Activated CD8-positive, alpha-beta memory T cell treated with anti-CD3 and anti-CD28 coated beads, Interleukin-2, amount 50 U/mL, for 4 hours (primary cell): ENCODE measurements around the gene CCL5.
"Not testable (repeated sequence)": the region's sequence is repeated elsewhere in the genome, so short reads cannot be mapped to it uniquely, and the experiment has no call there.

Experiments
- DNase-seq: peaks from one replicate; pipeline ENCODE4 v3.0.0-alpha.2; 2020

The CCL5 gene

DNA sequence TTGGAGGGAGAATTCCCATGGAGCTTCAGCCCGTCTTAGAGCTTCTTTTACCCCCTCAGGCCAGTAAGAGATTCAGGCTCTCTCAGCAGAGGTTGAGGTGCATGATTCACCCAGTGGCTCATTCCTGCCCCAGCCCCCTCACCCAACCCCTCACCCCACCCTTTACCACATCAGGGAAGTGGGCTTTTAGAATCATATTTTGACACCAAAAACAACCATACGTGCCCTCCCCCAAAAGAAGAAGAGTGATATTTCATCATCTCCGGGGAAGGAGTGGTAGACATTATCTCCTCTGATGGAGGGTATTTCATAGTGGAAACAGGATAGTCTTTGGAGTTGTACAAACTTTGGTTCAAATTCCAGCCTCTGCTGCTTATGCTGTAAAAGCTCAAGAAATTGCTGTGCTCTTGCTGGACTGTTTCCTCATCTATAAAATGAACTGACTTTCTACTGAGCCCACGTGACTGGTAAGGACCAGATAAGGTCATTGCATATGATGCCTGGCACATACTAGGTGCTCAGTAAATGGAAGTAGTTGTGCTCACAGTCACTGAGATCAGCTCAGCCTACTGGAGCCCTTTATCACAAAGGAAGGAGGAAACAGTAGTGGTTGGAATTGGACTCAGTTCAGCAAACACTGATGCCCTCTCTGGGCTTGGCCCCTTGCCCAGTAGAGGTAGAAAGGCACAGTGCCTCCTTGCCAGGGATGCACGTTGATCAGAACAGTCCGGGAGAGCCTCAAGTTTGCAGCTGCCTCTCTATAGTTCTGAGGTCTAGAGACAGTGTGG is 18.3 kb upstream of the CCL5 start:
- peak; percentile 63 for DNase-seq

DNA sequence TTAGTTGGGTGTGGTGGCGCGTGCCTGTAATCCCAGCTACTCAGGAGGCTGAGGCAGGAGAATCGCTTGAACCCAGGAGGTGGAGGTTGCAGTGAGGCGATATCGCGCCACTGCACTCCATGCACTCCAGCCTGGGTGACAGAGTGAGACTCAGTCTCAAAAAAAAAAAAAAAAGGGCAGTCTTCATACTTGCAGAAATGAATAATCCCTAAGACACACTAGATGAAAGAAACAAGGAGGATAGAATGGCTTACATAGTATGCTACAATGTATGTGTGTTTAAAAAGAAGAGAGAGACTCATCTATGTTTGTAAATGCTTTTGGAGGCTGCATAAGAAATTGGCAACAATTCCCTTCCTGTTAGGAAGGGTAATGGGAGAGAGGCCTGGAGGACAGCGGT is 17.6 kb upstream of the CCL5 start:
- DNase-seq: not testable (repeated sequence)

DNA sequence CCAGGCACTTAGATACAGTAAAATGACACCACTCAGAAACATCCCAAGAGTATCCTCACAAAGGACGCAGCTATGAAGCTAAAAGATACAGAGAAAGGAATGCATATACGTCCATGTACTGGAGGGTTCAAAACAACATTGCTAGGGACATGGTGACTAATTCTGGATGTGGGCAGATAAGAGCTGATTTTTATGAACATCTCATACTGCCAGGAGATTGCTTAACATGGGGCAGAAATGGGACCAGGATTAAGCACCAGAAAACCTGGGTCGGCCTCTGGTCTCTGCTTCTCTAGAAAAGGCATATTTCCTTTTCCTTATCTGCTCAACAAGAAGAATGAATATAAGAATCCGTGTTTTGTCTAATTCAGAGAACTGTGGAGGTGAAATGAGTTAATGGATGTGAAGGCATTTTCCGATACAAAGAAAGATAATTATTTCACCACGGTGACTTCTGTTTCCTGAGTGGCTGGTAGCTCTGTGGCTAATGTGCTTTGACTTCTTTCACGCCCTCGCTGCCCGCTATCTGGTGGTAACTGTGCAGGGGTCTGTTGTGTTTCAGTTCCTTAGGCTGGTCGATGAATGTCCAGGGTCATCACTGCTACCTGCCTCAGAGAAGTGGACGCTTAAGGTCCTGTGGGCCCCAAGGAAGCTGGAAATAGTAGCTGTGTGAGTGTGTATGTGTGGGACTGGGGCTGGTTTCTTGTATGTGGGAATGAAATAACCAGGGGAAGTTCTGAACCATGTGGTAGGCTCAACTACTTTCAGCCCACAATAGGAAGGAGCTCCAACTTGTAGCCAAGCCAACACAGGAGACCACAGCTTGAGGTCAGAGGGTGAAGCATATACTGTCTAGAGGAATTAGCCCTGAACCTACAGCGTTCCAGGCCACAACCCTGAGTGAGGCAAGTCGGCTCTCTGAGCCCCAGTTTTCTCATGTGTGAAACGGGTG is 15.8 kb upstream of the CCL5 start:
- DNase-seq: peak; percentile 46

DNA sequence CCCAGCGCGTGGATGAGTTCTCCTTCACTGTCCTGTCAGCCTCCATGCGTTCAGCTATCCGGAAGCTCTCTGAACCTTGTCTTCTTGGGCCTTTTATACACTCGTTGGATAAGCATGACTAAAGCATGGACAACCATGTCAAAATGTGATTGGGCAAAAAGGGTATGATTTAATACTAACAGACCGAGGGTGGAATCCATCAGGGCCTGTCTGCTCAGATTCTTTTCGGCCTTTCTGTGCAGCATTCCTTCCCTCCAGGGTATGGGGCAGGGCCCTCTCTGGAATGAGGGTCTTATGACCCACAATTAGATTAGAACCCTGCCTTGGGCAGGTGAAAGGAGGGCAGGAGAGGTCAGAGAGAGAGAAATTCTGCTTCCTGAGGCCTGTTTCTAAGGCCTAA is 14.0 kb upstream of the CCL5 start:
- DNase-seq: no peak

DNA sequence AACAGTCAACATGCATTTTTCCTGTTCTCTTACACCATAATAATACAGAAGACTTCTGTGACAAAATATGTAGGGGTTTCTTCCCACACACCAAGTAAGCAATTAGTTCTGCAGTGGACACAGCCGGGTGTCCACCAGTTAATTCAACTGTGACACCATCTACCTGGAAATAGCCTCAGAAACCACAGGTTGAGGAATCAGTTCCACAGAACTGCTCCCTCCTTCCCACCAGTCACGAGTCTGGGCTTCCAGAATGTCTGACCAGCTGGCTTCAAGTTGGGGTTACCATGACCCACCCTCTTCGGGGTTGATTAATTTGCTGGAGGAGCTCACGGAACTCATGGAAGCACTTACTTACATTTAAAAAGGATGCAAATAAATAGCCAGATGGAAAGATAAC is 13.6 kb upstream of the CCL5 start:
- no peak for DNase-seq

DNA sequence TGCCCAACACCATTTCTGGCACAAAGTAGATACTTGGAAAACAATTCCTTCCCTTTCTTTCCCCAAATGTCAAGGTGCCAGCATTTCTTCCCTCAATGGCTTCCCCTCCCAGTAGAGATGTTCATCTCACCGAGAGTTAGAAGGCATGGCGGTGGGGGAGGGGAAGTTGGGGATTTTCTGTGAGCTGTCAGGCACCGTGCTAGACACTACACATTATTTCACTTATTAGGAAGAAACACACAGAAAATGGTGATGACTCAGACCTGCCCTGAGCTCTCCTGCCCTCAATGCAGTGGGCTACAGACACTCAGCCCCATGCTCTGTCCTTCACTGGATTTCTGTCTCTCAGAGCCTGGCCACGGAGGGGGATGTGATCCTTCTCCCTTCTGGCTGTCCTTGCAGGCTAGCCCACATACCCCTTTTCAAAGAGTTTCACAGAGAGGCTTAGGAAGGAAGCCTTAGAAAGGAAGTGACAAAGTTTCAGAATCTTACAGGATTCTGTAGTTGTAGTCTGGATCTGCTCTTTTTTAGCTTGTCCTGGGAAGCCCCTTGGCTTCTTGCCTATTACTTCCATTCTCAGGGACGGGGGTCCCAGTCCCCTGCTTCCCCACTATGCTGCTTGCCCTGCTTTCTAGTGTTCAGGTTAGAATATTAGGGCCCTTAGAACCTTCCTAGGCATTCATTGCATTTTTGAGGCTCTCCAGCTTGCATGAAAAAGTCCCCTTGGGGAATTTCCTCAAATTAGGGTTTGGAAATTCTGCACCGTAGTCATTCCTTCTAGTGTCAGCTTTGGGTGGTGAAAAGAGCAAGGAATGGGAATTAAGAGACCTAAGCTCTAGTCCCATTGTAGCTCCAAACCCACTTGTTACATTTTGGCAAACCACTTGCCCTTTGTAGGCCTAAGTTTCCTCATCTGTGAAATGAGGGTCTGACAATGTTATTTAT is 12.2 kb upstream of the CCL5 start:
- peak; percentile 78 for DNase-seq

DNA sequence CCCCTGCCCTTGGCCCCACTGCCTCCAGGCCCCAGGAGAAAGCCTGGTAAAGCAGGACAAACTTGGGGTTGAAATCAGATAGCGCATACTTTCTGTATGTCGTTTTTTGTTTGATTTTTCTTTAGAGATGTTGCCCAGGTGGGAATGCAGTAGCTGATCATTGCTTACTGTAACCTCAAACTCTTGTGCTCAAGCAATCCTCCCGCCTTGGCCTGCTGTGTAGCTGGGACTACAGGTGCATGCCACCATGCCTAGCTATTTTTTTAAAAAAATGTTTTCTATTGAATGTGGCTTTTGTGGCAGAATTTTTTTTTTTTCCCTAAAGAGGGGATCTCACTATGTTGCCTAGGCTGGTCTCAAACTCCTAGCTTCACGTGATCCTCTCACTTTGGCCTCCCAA is 11.1 kb upstream of the CCL5 start:
- DNase-seq: no peak

DNA sequence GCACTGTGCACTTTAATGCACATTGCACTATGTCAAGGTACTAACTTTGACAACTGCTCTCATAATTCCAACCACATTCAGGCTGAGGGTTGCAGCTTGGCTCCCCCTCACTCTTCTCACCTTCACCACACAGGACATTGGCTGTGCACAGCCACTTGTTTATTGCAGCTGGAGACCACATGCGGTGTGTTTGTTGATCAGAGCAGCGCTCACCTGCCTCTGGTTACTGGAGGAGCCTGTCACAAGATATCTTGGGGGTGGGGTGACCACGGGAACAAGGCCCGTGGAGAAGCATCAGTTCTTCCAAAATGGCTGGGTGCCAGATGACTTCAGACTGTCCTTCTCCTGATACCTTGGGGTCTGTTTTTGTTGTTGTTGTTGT is 10.6 kb upstream of the CCL5 start:
- peak; percentile 35 for DNase-seq

DNA sequence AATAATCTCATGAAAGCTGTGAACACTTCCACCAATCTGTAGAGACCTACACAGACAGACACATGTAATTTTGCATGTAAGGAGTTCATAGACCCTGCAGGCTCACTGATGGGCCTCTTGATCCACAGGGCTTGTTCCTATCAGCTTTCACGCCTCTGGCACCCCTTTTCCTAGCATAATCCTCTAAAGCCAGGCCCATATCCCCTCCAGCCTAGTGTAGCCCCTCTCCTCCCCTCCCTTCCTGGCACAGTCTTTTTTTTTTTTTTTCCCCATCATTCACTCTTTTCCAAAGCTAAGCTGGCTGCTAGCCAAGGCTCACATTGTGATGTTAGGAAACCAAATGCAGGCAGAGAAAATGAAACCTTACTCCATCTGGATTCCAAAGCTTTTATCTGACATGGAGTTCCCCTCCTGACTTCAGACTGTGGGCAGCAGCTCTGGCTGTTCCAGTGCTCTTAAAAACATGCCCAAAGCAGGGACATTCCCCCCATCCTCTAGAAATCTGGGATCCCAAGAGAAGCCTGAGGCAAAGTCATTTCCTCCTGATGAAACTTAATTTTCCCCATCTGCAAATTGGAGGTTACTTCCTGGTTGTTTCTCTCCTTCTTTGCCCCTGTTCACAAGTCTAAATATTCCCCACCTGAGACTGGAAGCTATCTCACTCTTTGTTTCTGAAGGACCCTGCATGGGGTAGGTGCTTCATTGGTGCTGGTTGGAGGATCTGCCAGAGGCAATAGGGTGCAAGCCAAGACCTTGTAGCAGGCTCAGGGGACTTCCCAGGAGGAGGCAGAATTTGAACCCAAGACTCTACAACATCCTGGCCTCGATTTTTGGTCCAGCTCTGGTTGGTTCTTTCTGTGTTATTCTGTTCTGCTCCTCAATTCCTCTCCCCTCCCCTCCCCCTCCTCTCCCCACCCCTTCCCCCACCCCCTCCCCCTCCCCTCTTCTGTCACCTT is 9.9 kb upstream of the CCL5 start:
- DNase-seq: no peak

DNA sequence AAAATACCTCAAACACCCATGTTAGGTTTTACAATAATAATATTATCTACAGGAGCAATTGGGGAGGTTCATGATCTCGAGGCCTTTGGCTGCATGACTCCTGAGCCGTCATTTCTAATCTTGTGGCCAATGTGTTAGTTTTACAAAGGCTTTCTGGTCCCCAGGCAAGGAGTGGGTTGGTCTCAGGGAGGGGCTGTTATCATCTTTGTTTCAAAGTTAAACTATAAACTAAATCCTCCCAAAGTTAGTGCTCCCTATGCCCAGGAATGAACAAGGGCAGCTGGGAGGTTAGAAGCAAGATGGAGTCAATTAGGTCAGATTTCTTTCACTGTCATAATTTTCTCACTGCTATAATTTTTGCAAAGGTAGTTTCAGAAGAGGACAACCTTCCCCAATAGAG is 9.1 kb upstream of the CCL5 start:
- DNase-seq: no peak

DNA sequence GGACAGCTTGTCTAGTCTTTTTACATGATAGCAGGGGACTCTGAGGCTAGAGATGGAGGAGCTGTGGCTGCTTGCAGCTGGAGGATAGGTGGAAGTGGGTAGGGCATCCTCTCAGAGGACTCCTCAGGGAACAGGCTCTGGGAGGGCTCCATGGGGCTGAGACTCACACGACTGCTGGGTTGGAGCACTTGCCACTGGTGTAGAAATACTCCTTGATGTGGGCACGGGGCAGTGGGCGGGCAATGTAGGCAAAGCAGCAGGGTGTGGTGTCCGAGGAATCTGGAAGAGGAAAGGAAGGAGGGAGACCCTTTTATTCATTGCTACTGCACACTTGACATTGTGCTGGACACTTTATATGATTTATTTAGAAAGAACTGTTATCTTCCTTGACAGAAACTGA is 1.8 kb downstream of the CCL5 start:
- no peak for DNase-seq

DNA sequence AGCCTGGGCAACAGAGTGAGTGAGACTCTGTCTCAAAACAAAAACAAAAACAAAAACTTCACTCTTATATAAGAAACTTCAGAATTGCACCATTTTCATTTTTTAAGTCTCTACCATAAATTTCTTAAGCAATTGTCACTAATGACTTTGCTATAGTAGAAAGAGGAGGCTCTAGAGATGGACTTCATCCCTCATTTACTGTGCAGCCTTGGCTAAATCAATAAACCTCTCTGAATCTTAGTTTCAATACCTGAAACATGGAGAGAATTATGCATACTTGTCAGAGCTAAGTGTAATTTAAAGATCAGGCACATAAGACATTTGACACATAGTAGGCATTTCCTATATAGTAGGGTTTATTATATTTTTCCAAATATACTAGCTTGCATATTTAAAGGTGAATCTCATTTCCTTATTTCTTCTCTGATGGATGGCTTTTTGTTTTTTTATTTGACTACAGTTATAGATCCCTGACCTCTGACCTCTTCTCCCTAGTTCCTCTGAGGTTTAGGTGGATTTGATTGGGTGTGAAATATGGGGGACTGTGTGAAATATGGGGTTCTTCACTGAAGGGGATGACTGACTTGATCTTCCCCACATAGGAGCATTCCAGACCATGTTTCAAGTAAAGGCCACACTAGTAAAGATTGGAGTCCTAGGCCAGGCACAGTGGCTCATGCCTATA is 2.7 kb downstream of the CCL5 start:
- no peak for DNase-seq

DNA sequence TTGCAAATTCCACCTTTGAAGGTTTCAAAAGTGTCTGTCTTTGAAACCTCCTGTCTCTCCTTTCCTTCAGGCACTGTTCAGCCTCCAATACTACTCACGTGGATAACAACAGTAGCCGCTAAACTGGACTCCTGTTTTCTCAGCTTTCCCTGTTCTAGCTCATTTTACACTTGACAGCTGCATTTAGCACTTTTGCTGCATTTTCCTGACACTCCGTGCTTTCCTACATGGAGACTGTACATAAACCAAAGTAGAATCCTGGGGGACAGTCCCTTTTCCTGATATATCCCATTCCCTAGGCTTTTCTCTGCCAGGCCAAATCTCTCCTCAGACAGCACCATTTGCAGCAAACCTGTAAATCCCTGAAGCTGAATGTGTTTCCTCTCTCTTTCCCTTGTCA is 3.6 kb downstream of the CCL5 start:
- DNase-seq: no peak

DNA sequence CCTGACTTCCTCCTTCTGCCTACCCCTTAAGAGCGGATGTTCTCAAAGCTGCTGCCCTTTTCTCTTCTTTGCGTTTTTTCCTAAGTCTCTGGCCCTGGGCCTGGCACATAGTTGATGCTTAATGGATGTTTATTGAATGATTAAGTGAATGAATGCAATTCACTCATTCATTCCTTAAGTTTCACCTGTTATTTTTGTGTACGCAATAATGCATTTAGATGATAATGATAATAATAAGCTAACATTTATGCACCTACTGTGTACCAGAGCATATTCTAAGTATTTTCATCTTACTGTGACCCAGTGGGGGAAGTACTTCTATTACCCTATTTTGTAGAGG is 4.4 kb downstream of the CCL5 start:
- DNase-seq: no peak

DNA sequence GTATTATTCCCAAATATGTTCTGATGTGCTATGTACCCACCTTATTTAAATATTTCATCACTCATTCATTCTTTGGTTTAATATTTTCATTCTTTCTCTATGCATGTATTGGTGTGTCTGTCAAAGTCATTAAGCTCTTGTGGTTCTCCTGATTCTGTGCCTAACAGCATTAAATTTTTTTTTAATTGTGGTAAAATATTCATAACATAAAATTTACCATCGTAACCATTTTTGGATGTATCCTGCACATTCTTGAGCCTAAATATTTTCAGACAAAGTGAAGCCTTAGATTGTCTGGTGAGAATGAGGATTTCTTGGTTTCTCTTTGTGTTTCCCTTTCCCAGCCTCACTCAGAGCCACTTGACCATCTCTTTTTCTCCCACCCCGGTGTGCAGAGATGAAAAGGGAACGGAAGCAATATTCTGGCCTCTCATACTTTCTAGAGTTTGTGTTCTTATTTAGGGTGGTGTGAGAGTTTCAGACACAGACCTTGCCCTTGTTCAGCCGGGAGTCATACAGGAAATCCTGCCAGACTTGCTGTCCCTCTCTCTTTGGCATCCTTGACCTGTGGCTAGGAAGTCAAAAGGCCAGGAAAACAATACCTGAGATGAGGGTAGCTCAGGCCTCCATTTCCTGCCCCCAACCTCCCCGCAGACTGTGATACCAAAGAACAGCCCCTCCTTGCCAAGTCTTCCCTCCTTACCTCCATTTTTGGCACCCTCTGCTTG is 4.9 kb downstream of the CCL5 start:
- DNase-seq: no peak

DNA sequence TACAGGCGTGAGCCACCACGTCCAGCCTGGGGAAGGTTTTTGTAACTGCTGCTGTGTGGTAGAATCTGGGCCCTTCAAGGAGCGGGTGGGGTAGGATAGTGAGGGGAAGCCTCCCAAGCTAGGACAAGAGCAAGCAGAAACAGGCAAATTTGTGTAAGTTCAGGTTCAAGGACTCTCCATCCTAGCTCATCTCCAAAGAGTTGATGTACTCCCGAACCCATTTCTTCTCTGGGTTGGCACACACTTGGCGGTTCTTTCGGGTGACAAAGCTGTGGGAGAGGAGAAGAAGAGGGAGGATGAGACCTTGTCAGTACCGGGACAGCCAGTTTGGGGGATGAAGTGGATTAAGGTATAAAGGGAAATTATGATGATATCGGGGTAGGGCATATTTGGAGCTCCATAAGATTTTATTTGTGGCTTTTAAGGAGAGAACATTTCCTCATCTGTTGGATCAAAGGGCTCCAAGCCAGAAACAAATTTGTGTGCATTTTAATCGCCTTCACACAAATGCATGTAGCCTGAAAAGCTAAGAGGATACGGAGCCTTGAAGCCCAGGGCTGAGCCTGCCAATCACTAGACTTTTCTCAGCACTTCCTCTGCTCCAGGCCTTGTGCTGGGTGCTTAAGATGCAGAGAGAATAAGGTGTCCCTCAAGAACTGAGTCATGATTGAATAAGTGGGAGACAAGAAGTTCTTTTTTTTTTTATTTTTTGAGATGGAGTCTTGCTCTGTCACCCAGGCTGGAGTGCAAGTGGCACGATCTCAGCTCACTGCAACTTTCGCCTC is 7.8 kb downstream of the CCL5 start:
- no peak for DNase-seq

DNA sequence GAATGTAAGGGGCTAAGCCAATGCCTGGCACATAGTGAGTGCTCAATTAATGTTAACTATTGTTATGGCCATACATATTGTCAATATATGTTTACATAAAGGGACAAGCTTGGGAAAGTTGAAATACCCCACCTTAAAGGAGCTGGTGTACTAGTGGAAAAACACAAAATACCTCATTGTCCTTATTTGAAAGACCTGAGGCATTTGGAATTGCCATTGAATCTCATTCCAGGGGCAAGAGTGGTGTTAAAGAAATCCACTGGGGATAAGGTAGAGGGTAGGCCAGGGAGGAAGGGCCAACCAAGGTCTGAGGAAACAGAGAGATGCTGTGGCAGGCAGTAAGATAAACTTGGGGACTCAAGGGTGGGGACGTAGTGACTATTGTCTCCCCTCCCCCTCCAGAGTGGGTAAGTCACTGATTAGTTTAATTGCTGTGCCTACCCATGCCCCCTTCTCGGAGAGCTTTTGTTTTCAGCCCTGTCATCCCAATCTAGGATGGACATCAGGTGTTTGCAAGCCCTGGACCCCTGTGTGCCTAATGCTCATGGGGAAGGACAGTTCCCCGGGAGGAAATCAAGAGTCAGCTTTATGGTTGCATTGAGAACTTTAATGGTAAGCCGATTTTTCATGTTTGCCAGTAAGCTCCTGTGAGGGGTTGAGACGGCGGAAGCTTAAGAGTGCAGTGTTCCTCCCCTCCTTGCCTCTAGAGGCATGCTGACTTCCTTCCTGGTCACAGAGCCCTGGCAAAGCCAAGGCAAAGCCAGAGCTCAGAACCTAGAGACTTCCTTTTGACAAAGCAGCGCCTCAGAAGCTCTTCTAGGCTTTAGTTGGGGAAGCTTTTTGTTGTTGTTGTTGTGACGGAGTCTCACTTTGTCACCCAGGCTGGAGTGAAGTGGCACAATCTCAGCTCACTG is 9.0 kb downstream of the CCL5 start:
- peak; percentile 29 for DNase-seq

DNA sequence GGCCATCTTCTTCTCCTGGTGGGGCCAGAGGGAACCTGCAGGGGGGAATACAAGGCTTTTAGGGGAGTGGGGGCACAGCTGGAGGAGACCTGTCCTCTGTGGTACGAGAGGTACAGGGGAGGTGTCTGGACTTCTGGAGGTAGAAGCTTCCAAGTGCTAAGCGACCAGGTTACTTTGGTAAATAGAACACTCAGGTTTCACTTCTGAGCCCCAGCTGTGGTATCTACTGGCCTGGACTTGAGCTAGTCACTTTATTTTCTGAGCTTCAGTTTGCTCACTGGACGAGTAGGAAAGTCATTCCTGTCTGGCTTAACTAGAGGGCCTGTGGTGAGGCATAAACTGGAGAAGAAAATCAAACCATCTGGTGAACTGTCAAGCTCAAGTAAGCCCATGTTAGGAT is 11.4 kb downstream of the CCL5 start, which contains the start of gene HEATR9:
TSS of gene HEATR9 (minus strand) at position 155 of the 400 bp plus-strand sequence. CDS start at position 6, 149 bp downstream.
- DNase-seq: no peak
